AG09309 (cell line): ENCODE measurements around the gene MEGF11.

Source experiments
- DNase-seq: peaks from one replicate; pipeline ENCODE4 v3.0.0-alpha.2; 2010; ENCODE audit warnings: low read depth
- H3K4me3 ChIP-seq: 2 replicates; pipeline ENCODE4 v1.5.1; 2011; ENCODE audit warnings: mild to moderate bottlenecking, low read depth, low read length, moderate library complexity; ENCODE audit not compliant: control insufficient read depth
- TF ChIP-seq, protein P1 (sequence below): IDR thresholded peaks from 2 replicates; pipeline ENCODE4 v1.5.1; 2011; ENCODE audit warnings: mild to moderate bottlenecking, low read depth, low read length, inconsistent platforms; ENCODE audit not compliant: insufficient read depth, control insufficient read depth; ENCODE audit errors: missing control alignments

The MEGF11 gene

DNA sequence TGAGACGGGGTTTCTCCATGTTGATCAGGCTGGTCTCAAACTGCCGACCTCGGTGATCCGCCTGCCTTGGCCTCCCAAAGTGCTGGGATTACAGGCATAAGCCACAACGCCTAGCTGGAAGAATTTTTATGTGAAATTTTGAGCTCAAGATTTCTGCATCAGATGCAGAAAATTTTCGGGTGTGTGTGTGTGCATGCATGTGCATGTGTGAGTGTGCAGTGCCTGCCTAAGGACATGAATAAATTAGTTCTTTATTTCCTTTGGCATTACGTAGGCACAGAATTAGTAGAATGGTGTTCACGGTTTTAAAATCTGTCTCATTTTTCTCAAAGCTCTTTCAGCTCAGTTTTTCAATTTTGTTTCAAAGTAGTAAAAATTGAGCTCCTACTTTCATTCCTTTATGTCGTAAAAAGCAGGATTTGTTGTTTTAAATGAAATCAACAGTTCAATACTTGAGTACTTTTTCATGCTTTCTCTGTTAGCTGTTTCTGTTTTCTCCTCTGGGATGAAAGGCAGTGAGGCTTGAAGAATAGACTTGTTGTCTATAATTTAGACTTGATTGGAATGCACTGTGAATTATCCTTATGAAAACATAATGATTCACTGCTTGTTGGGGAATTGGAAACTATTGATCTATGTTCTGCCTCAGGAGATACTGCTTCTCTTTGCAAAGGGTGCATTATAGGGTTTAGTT is 407.6 kb downstream of the MEGF11 start:
- TF ChIP-seq, protein P1, sequence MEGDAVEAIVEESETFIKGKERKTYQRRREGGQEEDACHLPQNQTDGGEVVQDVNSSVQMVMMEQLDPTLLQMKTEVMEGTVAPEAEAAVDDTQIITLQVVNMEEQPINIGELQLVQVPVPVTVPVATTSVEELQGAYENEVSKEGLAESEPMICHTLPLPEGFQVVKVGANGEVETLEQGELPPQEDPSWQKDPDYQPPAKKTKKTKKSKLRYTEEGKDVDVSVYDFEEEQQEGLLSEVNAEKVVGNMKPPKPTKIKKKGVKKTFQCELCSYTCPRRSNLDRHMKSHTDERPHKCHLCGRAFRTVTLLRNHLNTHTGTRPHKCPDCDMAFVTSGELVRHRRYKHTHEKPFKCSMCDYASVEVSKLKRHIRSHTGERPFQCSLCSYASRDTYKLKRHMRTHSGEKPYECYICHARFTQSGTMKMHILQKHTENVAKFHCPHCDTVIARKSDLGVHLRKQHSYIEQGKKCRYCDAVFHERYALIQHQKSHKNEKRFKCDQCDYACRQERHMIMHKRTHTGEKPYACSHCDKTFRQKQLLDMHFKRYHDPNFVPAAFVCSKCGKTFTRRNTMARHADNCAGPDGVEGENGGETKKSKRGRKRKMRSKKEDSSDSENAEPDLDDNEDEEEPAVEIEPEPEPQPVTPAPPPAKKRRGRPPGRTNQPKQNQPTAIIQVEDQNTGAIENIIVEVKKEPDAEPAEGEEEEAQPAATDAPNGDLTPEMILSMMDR: no peak
- no peak for DNase-seq
- no peak overlapping the region for H3K4me3 ChIP-seq
